Measurements from ENCODE around the gene ADGRL1.
A peak's percentile ranks its signal among the peaks of the same experiment; 100 is the strongest.

Gene ADGRL1

DNA sequence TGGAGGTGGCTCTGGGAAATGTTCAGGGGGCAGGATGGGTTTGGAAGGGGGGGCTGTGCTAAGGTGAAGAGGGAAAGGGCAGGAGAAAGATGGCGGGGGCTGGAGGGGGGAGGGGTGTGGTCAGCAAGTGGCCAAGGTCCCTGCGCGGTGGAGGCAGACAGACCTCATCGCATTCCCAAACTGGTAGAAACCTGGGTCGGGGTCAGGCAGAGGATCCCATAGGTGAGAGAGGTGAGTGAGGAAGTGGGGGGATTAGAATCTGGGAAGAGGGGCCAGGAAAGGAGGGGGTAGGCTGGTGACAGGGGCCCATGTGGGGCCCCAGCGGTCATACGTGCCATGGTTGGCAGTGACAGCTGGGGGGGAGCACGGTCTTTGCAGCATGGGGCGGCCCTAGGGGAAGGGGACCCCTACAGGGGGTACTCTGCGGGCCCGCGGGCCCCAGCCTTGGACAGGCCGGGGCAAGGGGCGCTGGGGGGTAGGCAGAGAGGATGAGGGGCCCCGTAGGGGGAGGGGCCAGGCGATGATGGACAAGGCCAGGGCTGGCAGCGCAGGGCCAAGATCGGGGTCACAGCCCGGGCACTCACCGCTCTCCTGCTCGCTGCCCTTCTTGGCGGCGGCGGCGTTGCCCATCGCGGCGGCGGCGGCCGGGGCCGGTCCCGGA, 88.9 kb downstream of the ADGRL1 start:
- H3K27ac ChIP-seq: peak overlapping the region; percentile 91
- TF ChIP-seq, protein P1, sequence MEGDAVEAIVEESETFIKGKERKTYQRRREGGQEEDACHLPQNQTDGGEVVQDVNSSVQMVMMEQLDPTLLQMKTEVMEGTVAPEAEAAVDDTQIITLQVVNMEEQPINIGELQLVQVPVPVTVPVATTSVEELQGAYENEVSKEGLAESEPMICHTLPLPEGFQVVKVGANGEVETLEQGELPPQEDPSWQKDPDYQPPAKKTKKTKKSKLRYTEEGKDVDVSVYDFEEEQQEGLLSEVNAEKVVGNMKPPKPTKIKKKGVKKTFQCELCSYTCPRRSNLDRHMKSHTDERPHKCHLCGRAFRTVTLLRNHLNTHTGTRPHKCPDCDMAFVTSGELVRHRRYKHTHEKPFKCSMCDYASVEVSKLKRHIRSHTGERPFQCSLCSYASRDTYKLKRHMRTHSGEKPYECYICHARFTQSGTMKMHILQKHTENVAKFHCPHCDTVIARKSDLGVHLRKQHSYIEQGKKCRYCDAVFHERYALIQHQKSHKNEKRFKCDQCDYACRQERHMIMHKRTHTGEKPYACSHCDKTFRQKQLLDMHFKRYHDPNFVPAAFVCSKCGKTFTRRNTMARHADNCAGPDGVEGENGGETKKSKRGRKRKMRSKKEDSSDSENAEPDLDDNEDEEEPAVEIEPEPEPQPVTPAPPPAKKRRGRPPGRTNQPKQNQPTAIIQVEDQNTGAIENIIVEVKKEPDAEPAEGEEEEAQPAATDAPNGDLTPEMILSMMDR (conservative IDR thresholded peaks at IDR 0.05): no peak
- TF ChIP-seq ZFX (IDR thresholded peaks at IDR 0.05): no peak

DNA sequence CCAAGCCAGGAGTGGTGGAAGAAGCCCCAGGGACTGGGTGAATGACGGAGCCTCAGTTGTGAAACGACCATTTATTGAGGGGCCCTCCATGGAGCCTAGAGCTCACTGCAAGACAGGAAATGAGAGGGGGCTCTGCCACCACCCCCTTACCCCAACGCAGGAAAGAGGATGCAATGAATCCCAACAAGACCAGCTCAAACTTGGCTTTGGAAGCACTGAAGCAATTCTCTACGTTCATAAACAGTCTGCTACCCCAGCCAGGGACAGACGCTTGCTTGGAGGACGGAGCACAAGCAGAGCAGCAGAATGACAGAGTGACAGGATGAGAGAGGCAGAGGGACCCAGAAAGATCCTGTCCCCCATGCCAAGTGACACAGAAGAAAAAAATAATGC, 89.4 kb downstream of the ADGRL1 start:
- peak overlapping the region; percentile 91 for H3K27ac ChIP-seq
- TF ChIP-seq, protein P1 (conservative IDR thresholded peaks at IDR 0.05): no peak
- TF ChIP-seq ZFX (IDR thresholded peaks at IDR 0.05): no peak

DNA sequence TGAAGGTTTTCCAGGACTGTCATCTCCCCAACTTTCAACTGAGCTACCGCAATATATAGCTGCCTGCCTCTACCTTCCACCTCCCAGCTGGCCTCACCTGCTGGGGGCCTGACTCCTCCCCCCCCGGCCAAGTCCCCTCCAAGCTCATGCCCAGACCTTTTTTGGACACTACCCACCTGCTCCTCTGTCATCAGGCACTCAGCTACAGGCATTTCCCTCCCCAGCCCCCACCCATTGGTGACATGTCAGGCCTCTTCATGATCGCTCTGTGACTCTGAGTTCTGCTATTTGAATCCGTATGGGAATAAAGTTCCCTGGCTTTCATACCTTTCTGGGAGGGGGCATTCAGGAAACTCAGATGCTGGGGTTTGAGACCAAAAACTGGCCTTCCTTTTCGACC, 90.2 kb downstream of the ADGRL1 start:
- no peak overlapping the region for H3K27ac ChIP-seq
- TF ChIP-seq, protein P1 (conservative IDR thresholded peaks at IDR 0.05): no peak
- TF ChIP-seq ZFX (IDR thresholded peaks at IDR 0.05): no peak

- TF ChIP-seq, protein P1 (conservative IDR thresholded peaks at IDR 0.05): peak; percentile 72
- TF ChIP-seq ZFX (IDR thresholded peaks at IDR 0.05): no peak
These were observed 91.1 kb downstream of the ADGRL1 start for GRCh38 chr19:14114854-14115253.

DNA sequence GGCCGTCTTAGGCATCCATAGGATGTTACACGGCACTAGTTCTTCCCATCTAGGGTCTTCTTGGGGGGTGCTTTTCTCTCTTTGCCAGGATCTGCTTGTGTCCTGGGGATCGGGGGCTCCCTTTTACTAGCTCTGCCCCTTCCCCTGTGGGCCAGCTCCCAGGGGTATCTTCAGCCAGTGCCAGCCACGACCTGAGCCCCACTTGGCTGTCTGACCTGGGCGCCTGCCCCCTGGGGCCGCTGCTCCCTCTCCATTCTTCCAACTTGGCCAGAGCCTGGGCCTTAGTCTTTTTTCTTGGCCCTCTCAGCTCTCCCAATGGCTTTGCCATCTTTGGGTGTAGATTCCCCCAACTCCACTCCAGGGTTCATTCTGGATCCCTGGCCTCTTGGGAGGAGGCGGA, 91.5 kb downstream of the ADGRL1 start:
- no peak overlapping the region for H3K27ac ChIP-seq
- TF ChIP-seq, protein P1 (conservative IDR thresholded peaks at IDR 0.05): no peak

More at GRCh38 chr19:14114854-14115253, 91.1 kb downstream of the ADGRL1 start:
- no peak overlapping the region for H3K27ac ChIP-seq

DNA sequence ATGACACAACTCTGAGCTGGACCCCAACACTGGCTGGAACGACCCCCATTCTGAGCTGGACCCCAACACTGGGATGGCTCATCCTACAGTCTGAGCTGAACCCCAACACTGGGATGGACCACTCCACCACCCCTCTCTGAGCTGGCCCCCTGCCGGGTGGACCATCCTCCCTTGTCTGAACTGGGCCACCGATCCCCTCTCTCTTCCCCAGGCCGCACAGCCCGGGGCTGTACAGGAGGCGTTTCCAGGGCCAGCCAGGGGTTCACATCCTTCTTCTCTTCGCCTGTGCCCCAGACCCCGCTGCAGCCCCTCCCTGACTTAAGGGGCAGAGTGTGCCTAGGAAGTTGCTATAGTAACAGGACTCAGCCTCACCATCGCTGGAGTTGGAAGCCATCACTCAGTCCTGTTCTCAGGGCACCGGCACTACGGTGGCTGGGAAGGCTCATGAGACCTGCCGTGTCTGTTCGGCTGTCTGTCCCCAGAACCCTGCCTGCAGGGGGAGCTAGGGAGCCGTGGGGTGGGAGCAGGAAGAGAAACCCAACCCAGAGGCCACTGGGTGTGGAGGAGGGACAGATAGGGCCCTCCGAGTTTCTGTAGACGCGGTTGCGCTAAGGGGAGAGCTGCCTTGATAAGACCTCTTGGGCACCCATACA, 92.1 kb downstream of the ADGRL1 start:
- H3K27ac ChIP-seq: no peak overlapping the region
- TF ChIP-seq, protein P1 (conservative IDR thresholded peaks at IDR 0.05): 0 out of 2 replicates have a peak, but pooled peaks have one; percentile 22
- TF ChIP-seq ZFX (IDR thresholded peaks at IDR 0.05): no peak

- TF ChIP-seq, protein P1 (conservative IDR thresholded peaks at IDR 0.05): no peak
- H3K27ac ChIP-seq: no peak overlapping the region
These were observed 93.1 kb downstream of the ADGRL1 start for GRCh38 chr19:14112809-14113385.
